Endothelial cell of umbilical vein (primary cell): ENCODE results near the gene GRIN3B. TPM values are rescaled to one million over a fixed set of nuclear protein-coding genes. Genes with fewer than 3 reads are reported as not detected.

Experiments
- BruUV-seq: library from RNA; stranded (reverse); fragments of 400-500 nt; replicated peaks from 2 replicates; lab custom pipeline; 2021; lab: Mats Ljungman, UMichigan
- CTCF ChIA-PET: fragments of 300-600, 350-600 bp; sonication (Branson Sonifier 250); formaldehyde crosslinking; loops from one replicate; lab custom pipeline; 2021; ENCODE audit warnings: antibody characterized with exemption, inconsistent platforms; lab: Charles Lee
- POLR2A ChIA-PET: fragments of 300-600, 350-600 bp; sonication (Branson Sonifier 250); formaldehyde crosslinking; loops from one replicate; lab custom pipeline; 2021; ENCODE audit warnings: antibody characterized with exemption, inconsistent platforms; lab: Charles Lee
- DNase-seq: peaks from one replicate; pipeline ENCODE4 v3.0.0-alpha.2; 2011; ENCODE audit warnings: low read depth, low spot score
- FAIRE-seq: peaks from 2 replicates; lab custom pipeline; 2011; peaks lifted over from hg19 to GRCh38; lab: Jason Lieb, UNC
- H2AFZ ChIP-seq: 2 replicates; pipeline ENCODE4 v1.6.0; 2012; ENCODE audit warnings: low read depth, low read length, control low read depth, inconsistent platforms
- H3K27ac ChIP-seq: 2 replicates; pipeline ENCODE4 v1.5.1; 2011; ENCODE audit warnings: low read depth, mild to moderate bottlenecking, control low read depth, low read length, moderate library complexity; ENCODE audit not compliant: insufficient read depth
- H3K27me3 ChIP-seq, 2 experiments: 2 replicates each; pipeline versions ENCODE4 v1.6.0 to v1.6.1; 2011; ENCODE audit warnings: low read length in 2 of 2, mixed read lengths in 1 of 2; ENCODE audit not compliant: control insufficient read depth in 2 of 2, insufficient read depth in 2 of 2
- H3K36me3 ChIP-seq, 2 experiments: 2 replicates in 1 of 2; 3 replicates in 1 of 2; pipeline ENCODE4 v1.5.1; 2011; ENCODE audit warnings: low read length in 2 of 2, mild to moderate bottlenecking in 1 of 2, moderate library complexity in 1 of 2; ENCODE audit not compliant: control insufficient read depth in 2 of 2, insufficient read depth in 2 of 2; ENCODE audit errors: extremely low read depth in 1 of 2
- H3K4me1 ChIP-seq: 3 replicates; pipeline ENCODE4 v1.5.1; 2011; ENCODE audit warnings: mild to moderate bottlenecking, low read length; ENCODE audit not compliant: control insufficient read depth, insufficient read depth; ENCODE audit errors: extremely low read depth
- H3K4me2 ChIP-seq: 2 replicates; pipeline ENCODE4 v1.6.1; 2011; ENCODE audit warnings: low read length, control low read depth, mixed read lengths; ENCODE audit not compliant: insufficient read depth
- H3K4me3 ChIP-seq, 3 experiments: fragments of 200-600 bp in 1 of 3; sonication (generic), shearing (Covaris generic) in 1 of 3; replicated peaks in 1 of 3; 2 replicates each; pipeline ENCODE4 v1.5.1; 2011 to 2016; ENCODE audit warnings: control low read depth in 3 of 3, low read length in 3 of 3, mild to moderate bottlenecking in 2 of 3, inconsistent platforms in 1 of 3, low read depth in 1 of 3, moderate library complexity in 1 of 3; ENCODE audit not compliant: insufficient read depth in 1 of 3
- H3K79me2 ChIP-seq: 2 replicates; pipeline ENCODE4 v1.6.0; 2012; ENCODE audit warnings: low read length, inconsistent platforms; ENCODE audit not compliant: control insufficient read depth, insufficient read depth
- H3K9ac ChIP-seq: replicated peaks from 2 replicates; pipeline ENCODE3; 2011; ENCODE audit warnings: low read length, control low read depth; ENCODE audit not compliant: insufficient read depth; ENCODE audit errors: extremely low read depth
- H3K9me1 ChIP-seq: replicated peaks from 3 replicates; pipeline ENCODE4 v1.6.0; 2011; ENCODE audit warnings: mild to moderate bottlenecking, low read length; ENCODE audit not compliant: control insufficient read depth, insufficient read depth; ENCODE audit errors: extremely low read depth
- H3K9me3 ChIP-seq: replicated peaks from 2 replicates; pipeline ENCODE4 v1.5.1; 2012; ENCODE audit warnings: low read length, inconsistent platforms; ENCODE audit not compliant: control insufficient read depth, insufficient read depth
- H4K20me1 ChIP-seq: replicated peaks from 2 replicates; pipeline ENCODE3; 2011; ENCODE audit warnings: mild to moderate bottlenecking, low read length; ENCODE audit not compliant: control insufficient read depth, insufficient read depth; ENCODE audit errors: extremely low read depth
- EZH2 ChIP-seq: IDR thresholded peaks from 2 replicates; pipeline ENCODE4 v1.6.1; 2012; ENCODE audit warnings: borderline replicate concordance, low read depth, mild to moderate bottlenecking, moderate library complexity, low read length, inconsistent platforms; ENCODE audit not compliant: severe bottlenecking
- MYC ChIP-seq: IDR thresholded peaks from one replicate; pipeline ENCODE4 v1.6.1; 2011; ENCODE audit warnings: mild to moderate bottlenecking, low read depth, low read length
- dilution Hi-C: fragments of 300-500 bp; cut with MboI; formaldehyde crosslinking; loops from one replicate; pipeline ENCODE4 v1.15.0; 2019; ENCODE audit warnings: low sequenced_read_pairs; ENCODE audit not compliant: extremely low pct_ligation_motif_present
- intact Hi-C: fragments of 100-400 bp; cut with micrococcal nuclease; formaldehyde crosslinking; loops from one replicate; pipeline ENCODE4 v1.10.0; 2022
- polyA plus RNA-seq, 4 experiments: library from polyadenylated mRNA; depleted of rRNA in 3 of 4; stranded (reverse) in 3 of 4; unstranded in 1 of 4; fragments of >200 nt; gene quantifications; 2 replicates each; pipeline versions ENCODE4 v1.2.1 to v1.2.3, GENCODE V29; 2011 to 2012; ENCODE audit warnings: missing spikeins in 1 of 4
- total RNA-seq: library from RNA; stranded (reverse); gene quantifications from 2 replicates; pipeline ENCODE4 v1.2.3, GENCODE V29; 2021
- TF ChIP-seq, protein P1 (sequence below), 2 donors: IDR thresholded peaks; 1 replicate in 1 of 2; 2 replicates in 1 of 2; pipeline ENCODE4 v1.5.1; 2011; ENCODE audit warnings: low read length in 2 of 2, mild to moderate bottlenecking in 2 of 2, moderate library complexity in 2 of 2, control low read depth in 1 of 2, inconsistent platforms in 1 of 2, low read depth in 1 of 2; ENCODE audit not compliant: insufficient read depth in 1 of 2; ENCODE audit errors: extremely low read depth in 1 of 2
- TF ChIP-seq, protein P2 (sequence below): IDR thresholded peaks from 2 replicates; pipeline ENCODE4 v1.6.1; 2011; ENCODE audit not compliant: insufficient read depth, insufficient read length

The GRIN3B gene
- total and polyA plus RNA-seq, 2 donors (not counting 3 experiments of a cell fraction or from before 2014, with no cell fraction given) = 0.43 to 0.82 TPM

DNA sequence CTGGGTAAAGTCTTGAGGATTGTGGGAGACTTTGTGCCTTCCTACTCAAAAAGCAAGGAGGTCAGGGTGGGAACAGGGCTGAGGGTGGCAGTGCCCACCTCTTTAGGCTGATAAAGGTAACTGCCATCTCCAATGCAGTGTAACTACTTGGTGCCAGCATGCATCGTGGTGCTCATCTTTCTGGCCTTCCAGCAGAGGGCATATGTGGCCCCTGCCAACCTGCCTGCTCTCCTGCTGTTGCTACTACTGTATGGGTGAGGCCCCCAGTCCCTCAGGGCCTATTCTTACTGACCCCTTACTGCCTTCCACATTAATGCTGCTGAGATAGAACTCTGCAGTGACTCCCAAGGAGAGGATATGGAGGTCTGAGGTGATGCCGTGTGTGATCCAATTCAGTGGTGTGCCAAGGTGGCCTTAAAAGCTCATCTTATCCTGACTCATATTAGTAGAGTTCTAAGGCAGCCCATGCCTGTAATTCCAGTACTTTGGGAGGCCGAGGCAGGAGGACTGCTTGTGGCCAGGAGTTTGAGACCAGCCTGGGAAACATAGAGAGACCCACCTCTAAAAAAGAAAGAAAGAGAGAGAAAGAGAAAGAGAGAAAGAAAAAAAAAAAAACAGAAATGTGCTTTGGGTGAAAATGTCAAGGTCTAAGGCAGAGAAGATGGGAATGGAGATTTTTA, 57.1 kb downstream of the GRIN3B start:
- POLR2A ChIA-PET = no interaction called here
- peak; percentile 70 for FAIRE-seq
- no peaks in the 10 kb centered on the region for H3K4me1 ChIP-seq
- no peak overlapping the region for H3K27ac ChIP-seq
- H3K4me3 ChIP-seq = no peak overlapping the region
- no peak overlapping the region for H3K4me2 ChIP-seq
- no peaks in the 10 kb centered on the region for H3K9me3 ChIP-seq
- intact Hi-C loops (no loop called here), dilution Hi-C loops (no loop called here)
- H3K79me2 ChIP-seq = no peaks in the 10 kb centered on the region
- no peaks in the 10 kb centered on the region for H3K9me1 ChIP-seq
- H2AFZ ChIP-seq = no peak overlapping the region
- no peaks in the 10 kb centered on the region for H4K20me1 ChIP-seq
- BruUV-seq = no TSS peak
- H3K36me3 ChIP-seq = no peaks in the 10 kb centered on the region
- no peaks in the 10 kb centered on the region for H3K27me3 ChIP-seq
- peak; percentile 29 for DNase-seq
- CTCF ChIA-PET = interaction anchor here (0.9 to 1.7 kb wide), 7 partner anchors 9 to 157 kb away, joined by 3 to 7 read pairs (median 3); partner anchors contain the start of genes ARHGAP45 and GPX4
- no peak overlapping the region for H3K9ac ChIP-seq
- TF ChIP-seq, protein P1, sequence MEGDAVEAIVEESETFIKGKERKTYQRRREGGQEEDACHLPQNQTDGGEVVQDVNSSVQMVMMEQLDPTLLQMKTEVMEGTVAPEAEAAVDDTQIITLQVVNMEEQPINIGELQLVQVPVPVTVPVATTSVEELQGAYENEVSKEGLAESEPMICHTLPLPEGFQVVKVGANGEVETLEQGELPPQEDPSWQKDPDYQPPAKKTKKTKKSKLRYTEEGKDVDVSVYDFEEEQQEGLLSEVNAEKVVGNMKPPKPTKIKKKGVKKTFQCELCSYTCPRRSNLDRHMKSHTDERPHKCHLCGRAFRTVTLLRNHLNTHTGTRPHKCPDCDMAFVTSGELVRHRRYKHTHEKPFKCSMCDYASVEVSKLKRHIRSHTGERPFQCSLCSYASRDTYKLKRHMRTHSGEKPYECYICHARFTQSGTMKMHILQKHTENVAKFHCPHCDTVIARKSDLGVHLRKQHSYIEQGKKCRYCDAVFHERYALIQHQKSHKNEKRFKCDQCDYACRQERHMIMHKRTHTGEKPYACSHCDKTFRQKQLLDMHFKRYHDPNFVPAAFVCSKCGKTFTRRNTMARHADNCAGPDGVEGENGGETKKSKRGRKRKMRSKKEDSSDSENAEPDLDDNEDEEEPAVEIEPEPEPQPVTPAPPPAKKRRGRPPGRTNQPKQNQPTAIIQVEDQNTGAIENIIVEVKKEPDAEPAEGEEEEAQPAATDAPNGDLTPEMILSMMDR (IDR thresholded peaks at IDR 0.05; ENCODE audit: extremely low read depth in 1 of 2, insufficient read depth in 1 of 2, low read depth in 1 of 2, low read length in 2 of 2) = peak in 1 of 2 donors; percentile 19
- TF ChIP-seq MYC (no peak), EZH2 (no peak)
- TF ChIP-seq, protein P2, sequence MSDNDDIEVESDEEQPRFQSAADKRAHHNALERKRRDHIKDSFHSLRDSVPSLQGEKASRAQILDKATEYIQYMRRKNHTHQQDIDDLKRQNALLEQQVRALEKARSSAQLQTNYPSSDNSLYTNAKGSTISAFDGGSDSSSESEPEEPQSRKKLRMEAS = no peak
